HG03565 (cell line): ENCODE results near the gene SUSD6.

Experiments
- ATAC-seq: cut with Tn5 transposase; IDR thresholded peaks from one replicate; pipeline ENCODE4 v1.9.1; 2021; ENCODE audit warnings: mild to moderate bottlenecking, moderate library complexity; ENCODE audit not compliant: unreplicated experiment

SUSD6 gene, protein sequence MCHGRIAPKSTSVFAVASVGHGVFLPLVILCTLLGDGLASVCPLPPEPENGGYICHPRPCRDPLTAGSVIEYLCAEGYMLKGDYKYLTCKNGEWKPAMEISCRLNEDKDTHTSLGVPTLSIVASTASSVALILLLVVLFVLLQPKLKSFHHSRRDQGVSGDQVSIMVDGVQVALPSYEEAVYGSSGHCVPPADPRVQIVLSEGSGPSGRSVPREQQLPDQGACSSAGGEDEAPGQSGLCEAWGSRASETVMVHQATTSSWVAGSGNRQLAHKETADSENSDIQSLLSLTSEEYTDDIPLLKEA

DNA sequence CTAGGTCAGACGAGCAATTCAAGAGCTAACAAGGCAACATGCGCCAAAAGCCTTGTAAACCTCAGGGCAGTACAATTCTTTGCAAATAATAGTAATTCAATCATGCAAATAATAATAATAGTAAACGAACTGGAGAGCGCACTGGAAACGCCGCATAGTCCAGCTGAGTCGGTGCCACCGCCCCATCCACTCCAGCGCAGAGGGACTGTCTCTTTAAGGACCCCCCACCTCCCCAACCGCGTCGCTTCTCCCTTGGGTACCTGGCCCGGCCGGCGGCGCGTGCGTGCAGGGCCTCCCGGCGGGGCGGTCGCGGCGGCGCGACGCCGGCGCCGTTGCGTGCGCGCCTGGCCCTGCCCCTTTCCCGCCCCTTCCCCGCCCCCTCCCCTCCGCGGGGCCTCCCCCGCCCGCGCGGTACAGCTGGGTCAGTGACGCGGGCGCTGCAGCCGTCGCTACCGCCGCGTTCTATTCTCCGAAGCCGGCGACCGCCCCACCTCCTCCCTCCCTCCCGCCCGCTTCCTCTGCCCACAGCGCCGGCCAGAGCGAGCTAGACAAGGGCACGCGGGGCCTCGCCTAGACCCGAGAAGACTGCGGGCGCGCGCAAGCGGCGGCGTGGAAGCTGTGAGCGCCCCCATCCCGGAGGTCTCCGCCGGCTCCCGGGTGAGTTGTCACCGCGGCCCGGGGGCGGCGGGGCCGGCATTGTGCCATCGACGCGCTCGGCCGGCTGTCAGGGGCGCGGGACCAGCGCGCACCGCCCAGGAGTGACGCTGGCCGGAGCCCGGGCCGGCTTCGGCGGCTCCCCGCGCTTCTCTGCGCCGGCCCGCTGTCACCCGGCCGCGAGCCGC lies at the start of gene SUSD6:
Gene SUSD6, plus strand, starts transcription at position 425 of the 842 bp plus-strand sequence. CDS start 46,997 bp downstream, outside the sequence.
- ATAC-seq: peak; percentile 32

DNA sequence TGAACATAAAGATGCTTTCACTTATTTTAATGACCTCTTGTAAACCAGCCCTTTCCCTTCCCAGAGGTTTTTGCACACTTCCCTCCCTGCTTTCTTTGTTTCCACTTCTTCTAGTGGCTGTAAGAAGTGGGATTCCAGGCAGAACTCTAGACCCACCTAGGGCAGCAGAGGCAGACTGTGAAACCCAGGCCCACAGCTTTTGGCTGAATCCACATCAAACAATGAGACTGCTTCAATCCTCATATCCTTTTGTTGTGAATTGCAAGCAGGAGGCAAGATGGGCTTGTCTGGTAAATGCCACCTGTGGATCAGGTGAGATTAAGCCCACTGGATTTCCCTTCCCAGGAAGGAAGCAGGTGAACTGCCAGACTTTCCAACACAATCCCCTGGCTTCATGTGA lies 49.5 kb upstream of the SUSD6 start:
- no peak for ATAC-seq

DNA sequence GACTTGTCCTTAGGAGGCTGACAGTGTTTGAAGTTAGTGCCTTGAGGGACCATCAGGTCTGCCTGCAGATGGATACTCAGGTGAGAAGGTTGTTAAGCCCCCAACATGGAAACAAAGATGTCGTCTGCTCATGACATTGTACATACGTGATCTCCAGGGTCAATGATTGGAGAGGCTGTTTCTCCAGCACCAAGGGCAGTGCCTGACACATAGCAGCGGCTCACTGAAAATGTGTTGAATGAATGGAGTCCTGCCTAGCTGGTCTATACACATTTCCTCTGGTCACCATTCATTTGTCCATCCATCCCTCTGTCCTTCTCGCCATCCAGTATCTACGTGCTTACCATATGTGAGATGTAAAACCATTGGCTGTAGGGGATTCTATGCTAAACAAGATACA lies 43.8 kb upstream of the SUSD6 start:
- ATAC-seq: no peak

DNA sequence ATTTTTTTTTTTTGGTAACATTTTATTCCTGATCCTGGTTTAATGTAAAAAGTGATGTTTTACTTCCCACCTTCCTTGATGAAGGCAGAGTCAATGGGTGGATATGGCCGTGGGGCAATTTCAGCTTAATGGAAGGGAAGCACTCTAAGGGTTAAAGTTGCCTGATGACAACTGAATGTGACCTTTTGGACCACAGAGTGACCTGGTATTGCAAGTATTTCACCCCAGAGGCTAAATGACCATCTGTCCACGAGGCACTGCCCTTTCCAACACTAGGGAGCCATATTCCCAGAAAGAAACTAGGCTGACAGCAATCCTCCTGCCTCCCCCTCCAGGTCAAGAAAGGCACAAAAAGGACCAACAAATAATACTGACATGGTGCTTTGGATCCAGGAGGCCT lies 41.5 kb upstream of the SUSD6 start:
- ATAC-seq: no peak

DNA sequence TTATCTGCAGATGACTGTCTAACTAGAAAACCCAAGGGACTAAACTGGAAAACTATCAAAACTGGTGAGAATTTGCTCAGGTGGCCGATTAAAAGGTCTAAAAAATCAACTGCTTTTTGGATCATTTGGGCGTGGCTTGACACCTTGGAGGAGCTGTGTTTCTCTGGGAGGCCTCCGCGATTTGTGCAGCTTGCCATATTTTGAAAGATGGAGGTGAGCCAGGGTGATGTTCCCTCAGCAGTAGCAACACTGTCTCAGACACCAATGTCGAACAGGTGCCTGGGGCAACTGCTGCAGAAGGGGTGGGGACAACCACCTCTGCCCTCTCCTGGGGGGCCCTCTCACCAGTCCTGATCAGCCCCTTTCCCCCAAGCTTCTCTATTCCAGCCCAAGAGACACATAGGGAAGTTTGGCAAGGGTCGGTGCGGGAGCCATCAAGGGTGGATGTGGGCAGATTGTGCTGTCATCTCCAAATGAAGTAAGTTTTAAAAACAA lies 40.5 kb upstream of the SUSD6 start:
- no peak for ATAC-seq

DNA sequence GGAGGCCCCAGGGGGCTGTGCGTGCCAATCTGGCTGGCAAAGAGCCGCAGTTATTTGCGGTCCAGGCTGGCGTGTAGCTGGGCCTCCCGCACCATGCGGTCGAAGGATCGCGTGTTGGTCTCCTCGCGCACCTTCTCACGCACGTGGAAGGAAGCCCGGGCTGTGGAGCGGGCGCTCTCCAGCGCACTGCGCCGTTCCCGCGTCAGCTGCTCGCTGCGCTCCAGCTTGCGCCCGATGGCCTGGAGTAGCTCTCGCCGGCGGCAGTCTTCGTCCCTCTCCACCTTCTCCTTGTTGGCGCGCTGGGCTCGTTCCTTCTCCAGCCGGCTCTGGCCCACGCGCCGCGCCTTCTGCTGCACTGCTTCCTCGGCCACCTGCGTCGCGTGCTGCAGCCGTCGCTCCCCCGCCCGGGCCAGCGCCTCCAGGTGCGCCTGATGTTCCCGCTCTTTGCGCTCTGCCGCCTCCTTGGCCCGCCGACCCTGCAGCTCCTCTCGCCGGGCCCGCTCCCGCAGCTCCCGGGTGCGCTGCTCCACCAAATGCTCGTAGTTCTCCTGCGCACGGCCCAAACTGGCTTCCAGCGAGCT lies 39.9 kb upstream of the SUSD6 start:
- no peak for ATAC-seq

DNA sequence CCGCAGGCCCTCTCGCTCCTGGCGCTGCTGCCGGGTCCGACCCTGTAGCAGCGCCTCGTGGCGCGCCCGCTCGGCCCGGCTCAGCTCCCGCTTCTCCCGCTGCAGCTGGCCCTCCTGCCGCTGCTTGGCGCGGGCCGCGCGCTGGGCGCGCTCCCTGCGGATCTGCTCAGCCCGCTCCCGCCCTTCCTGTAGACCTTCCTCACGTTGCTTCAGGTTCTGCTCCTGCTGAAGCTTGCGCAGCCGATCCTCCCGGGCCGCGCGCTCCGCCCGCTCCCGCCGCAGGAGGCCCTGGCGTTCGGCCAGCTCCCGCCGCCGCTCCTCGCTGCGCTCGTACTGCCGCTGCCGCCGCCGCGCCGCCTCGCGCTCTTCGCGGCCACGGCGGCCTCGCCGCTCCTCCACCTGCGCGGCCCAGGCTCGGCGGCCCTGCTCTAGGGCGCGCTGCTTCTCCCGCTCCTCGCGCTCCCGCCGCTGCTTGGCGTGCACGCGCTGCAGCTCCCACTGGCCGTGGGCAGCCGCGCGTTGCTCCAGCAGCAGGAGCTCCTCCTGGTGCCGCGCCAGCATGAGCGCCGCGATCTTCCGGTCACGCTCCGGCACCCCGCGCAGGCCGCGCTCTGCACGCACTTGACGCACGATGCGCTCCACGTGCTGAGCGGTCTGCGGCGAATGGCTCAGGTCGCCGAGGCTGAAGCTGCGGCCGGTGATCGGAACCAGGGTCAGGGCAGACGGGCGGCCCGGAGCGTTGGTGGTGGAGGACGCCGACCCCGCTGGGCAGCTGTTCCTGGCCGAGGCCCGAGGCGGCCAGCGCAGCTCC lies 39.2 kb upstream of the SUSD6 start:
- no peak for ATAC-seq

DNA sequence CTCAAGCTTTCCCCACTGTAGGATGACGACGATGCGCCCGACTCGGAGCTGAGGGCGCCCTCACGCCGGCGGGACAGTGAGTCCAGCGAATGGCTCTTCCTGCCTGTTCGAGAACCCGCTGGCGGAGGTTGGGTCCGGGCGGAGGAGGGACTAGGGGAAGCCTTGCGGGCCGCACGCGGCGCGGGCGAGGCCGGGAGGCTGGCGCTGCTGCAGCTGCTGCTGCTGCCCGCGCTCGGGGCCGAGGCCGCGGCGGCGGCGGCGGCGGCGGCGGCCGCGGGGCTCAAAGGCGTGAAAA lies 38.6 kb upstream of the SUSD6 start:
- no peak for ATAC-seq

DNA sequence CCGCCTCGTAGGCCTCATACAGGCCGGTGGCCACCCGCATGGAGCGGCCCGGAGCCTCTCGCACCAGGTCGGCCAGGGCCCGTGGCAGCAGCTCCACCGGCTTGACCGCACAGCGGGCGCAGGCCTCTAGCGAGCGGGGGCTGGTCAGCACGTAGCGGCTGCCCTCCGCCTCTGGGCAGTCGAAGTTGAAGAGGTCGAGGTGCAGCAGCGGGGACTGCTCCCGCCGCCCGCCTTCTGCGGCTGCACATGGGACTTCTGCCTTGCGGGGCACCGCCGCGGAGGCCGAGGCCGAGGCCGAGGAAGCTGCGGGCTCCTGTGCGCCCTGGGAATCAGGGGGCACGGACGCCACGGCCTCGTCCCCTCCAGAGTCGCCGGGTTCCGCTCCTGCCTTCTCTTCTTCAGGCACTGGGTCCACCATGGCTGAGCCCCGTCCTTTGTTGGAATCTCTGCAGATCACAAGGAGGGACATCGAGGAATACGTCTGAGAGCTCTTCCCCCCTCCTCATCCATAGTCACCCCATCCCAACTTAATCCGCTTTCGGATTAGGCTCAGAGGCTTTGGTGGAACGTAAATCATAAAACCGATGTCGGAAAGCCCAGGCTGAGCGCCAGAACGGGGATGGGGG lies 38.1 kb upstream of the SUSD6 start:
- no peak for ATAC-seq

DNA sequence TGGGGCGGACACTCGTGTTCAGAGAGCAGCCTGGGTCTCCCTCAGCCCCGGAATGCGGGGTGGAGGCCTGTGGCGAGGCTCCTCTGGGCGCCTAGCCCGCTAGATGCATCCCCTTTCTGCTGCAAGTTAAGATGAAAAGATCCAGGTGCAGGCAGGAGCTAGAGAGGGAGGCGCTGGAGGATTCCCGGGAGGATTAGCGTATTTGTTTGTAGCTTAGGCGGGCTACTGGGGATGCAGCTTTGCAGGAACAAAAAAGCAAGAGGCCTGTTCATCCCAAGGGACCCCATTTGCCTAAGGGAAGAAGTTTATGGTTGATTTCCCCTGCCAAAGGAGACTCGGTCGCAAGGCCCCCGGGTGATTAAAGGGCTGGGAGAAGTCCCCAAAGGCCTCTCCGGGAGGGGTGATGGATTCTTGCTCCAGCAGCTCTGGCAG lies 37.5 kb upstream of the SUSD6 start:
- ATAC-seq: no peak

DNA sequence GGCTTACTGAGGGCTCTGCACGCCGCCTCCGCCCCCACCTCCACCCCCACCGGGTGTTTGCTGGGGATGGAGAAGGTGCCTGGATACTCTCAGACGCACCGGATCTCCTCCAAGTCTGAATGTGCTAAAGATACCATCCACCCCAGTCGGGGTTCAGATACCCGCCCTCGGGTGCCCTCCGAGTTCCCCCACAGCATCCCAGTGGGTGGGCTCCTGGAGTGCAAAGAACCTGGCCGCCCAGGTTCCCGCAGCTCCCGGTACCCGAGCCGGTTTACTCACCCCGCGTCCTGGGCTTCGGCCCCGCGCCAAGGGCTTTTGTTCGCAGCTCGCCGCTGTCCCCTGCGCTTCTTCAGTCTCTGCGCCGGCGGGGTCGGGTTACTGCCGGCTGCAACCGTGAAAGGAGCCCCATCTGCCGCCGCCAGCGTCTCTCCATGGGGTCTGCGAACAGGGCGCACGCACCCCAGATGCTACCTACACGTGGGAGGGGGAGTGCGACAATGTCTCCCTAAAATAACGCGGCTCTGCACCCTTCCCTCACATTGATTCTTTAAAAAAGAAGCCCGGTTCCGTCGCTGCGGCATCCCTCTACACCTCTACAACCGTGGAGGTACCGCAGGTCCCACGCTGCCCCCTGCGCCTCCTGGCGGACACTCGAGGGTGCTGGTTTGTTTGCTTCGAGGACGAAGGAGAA lies 37.0 kb upstream of the SUSD6 start, which contains the start of gene CCDC177:
Gene CCDC177, minus strand, starts transcription at position 609 of the 691 bp plus-strand sequence. CDS start 1,249 bp downstream, outside the sequence.
- ATAC-seq: no peak

DNA sequence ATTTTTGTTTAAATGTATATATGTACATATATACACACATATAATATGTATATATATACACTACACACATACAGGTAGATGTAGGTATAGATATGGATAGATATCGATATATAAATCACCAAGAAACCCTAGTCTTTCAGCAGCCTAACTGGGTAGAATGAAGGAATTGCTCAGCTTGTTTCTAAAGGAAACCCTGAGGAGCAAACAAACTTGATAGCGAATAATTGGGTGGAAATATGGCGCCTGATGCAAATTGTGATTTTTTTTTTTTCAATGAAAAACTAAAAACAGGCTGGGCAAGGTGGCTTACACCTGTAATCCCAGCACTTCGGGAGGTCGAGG lies 36.5 kb upstream of the SUSD6 start:
- ATAC-seq: no peak

DNA sequence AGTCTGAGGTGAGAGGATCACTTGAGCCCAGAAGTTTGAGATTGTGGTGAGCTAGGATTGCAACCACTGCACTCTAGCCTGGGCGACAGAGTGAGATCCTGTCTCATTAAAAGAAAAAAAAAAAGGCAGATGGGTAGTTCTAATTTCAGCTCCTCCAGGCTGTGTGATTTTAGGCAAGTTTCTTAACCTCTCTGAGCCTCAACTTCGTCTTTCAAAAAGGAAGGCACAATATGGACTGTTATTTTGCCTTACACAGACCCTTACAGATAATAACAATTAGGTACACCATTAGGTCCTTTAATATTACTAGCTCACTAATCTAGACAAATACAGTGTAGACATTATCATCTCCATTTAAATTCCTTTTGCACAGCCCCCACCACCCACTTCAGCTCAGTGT lies 31.9 kb upstream of the SUSD6 start:
- ATAC-seq: no peak

DNA sequence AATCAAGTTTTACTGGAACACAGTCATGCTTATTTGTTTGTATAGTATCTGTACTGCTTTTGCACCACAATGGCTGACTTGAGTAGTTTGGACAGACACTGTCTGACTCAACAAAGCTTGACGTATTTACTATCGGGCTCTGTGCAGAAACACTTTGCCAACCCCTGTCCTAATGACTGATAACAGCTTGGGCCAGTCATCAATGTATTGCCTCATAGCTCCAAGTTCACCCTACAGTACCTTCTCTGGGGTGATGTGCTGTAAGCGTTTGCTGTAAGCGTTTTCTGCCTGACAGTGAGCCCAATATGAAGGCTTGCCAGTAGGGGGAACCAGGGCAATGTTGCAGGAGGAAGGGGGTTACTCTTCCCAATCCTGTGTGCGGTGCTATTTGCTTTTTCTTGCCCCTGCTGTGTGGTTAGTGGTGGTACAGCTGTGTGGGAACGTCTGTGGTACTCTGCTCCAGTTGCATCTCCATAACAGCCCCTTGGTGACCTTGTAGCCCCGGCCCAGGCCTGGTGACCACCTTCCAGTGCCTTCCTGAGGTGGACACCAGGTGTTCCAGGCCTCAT lies 31.3 kb upstream of the SUSD6 start:
- ATAC-seq: no peak

DNA sequence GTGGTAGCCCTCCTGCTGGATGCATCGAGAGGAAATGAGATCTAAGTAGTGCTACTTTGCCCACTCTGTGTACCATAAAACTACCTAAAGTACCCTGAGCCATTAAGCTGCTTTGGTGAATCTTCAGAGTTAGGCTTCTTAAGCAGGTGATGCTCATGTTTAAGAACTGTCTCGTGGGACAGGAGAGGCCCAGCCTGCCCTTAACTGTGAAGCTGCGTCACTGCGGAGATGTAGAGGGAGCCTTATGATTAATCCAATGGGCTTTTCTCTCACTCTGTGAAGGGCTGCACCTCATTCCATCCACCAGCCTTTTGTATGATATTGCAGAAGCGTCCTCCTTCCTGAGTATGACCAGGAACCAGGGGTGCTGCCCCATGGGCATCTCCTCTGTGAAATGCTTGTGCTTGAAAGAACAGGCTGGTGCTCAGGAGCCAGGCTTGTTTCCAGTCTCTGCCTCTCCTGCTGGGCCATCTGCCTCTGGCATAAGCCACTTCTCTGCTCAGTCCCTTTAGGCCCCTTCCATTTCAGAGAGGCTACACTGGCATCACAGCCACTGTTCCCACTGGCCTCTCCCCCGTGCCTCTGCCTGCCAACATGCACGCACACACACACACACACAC lies 30.0 kb upstream of the SUSD6 start:
- no peak for ATAC-seq

DNA sequence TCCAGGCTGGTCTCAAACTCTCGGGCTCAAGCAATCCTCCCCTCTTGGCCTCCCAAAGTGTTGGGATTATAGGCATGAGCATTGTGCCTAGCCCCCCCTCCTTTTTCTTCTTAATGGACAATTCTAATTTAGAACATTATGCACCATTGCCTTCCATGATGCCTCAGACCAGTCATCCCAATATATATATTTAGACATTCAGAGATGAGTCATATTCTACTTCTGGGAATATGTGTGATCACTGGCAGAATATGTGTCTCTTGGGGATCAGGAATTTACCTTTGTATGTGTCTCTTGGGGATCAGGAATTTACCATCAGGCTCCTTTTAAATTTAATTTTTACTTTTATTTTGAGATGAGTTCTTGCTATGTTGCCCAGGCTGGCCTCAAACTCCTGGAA lies 29.2 kb upstream of the SUSD6 start:
- ATAC-seq: no peak

DNA sequence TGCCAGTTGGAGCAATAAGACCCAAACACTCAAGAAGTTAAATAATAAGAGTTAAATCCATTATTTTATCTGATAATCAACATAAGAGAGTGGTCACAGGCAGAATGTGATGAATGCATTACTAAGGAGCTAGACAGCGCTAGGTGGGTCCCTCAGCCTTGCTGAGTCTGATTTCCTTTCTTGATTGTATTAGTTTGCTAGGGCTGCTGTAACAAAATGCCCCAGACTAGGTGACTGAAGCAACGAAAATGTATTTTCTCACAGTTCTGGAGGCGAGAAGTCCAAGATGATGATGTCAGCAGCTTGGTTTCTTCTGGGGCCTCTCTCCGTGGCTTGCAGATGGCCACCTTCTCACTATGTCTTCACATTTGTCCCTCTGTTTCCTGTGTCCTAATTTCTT lies 28.6 kb upstream of the SUSD6 start:
- no peak for ATAC-seq

DNA sequence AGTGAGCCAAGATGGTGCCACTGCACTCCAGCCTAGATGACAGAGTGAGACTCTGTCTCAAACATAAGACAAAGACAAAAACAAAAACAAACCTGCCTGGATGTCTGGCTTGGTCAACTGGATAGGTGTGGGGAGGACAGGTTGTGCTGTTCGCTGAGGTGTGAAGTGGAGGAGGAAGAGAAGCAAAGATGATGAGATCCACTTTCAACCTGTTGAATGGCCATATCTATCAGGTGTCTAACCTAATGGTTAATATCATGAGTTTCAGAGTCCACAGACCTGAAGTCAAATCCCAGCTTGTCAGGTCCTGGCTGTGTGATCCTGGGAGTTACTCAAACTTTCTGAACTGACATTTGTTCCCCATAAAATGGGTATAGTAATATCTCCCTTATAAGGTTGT lies 27.0 kb upstream of the SUSD6 start:
- no peak for ATAC-seq

DNA sequence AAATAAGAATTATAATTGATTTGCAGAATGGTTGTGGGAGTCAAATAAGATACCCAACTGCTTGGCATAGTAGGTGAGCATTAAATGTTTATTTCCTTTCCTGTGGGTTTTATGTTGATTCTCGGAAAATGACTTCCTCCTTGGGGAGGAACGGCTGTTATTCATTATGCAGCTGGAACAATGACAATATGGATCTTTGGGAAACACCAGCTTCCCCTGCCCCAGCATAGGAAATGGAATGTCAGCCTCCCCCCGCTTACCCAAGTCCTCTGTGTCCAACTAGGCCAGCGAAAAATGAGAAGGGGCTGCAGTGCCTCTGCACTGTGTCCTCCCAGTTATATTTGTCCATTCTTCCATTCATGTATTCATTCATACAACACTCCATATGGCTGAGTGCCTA lies 25.0 kb upstream of the SUSD6 start:
- ATAC-seq: no peak
